Stimulated activated CD8-positive, alpha-beta memory T cell treated with anti-CD3 and anti-CD28 coated beads, Interleukin-12 subunit alpha, Interleukin-12 subunit beta, amount 100 ng/mL, for 4 hours (primary cell): ENCODE measurements around the gene HLTF.
"Not testable (repeated sequence)": the region's sequence is repeated elsewhere in the genome, so short reads cannot be mapped to it uniquely, and the experiment has no call there.

Experiments
- DNase-seq: peaks from one replicate; pipeline ENCODE4 v3.0.0-alpha.2; 2020; ENCODE audit warnings: low read depth

HLTF gene

GRCh38 chr3:148991219-148992026 is 94.9 kb downstream of the HLTF start, which contains the start of gene GYG1:
GYG1 (plus strand) TSS chr3:148991540; CDS start chr3:148991641, 101 bp downstream.
- peak; percentile 77 for DNase-seq

- DNase-seq = no peak
Measured at GRCh38 chr3:148990236-148990635, 96.1 kb downstream of the HLTF start.

- DNase-seq = not testable (repeated sequence)
Measured at GRCh38 chr3:148987551-148987950, 98.8 kb downstream of the HLTF start.

- no peak for DNase-seq
Measured at GRCh38 chr3:148981273-148981672, 105.1 kb downstream of the HLTF start.
